OCI-LY1 (cell line): ENCODE results near the gene ETV3L.

Experiments used
- CTCF ChIP-seq: fragments of 200-600 bp; sonication (generic), shearing (Covaris generic); IDR thresholded peaks from 2 replicates; pipeline ENCODE4 v1.5.1; 2017; ENCODE audit warnings: mild to moderate bottlenecking, antibody characterized with exemption, low read length, moderate library complexity, mixed read lengths
- EZH2 ChIP-seq: fragments of 200-600 bp; sonication (generic), shearing (Covaris generic); IDR thresholded peaks from 2 replicates; pipeline ENCODE4 v1.8.0; 2017; ENCODE audit warnings: borderline replicate concordance, mixed run types, mild to moderate bottlenecking, antibody characterized with exemption, low read length, moderate library complexity, mixed read lengths

GRCh38 chr1:157137408-157138219 is 38.0 kb upstream of the ETV3L start:
- TF ChIP-seq CTCF (no peak), EZH2 (no peak)
